Left lung (tissue), 10 donors: ENCODE data around the gene TBPL2. TPM values are rescaled to one million over a fixed set of nuclear protein-coding genes. Genes with fewer than 3 reads are reported as not detected.

ENCODE experiments used
- ATAC-seq: fragments of 200-7000 bp; cut with Tn5 transposase; one replicate; pipeline ENCODE4 v1.9.1; 2020; ENCODE audit warnings: moderate library complexity
- DNase-seq, 4 donors: peaks; one replicate each; pipeline ENCODE4 v3.0.0-alpha.2; 2013 to 2020
- H3K27ac ChIP-seq, 2 donors: fragments of 200-600 bp; sonication (generic) in 1 of 2; one replicate each; pipeline versions ENCODE4 v1.5.0 to v1.8.0; 2020 to 2021
- H3K27me3 ChIP-seq, 2 donors: fragments of 200-600 bp; sonication (generic) in 1 of 2; one replicate each; pipeline versions ENCODE4 v1.5.0 to v1.8.0; 2020 to 2021
- H3K36me3 ChIP-seq, 2 donors: fragments of 200-600 bp; sonication (generic) in 1 of 2; one replicate each; pipeline versions ENCODE4 v1.5.0 to v1.8.0; 2020 to 2021
- H3K4me1 ChIP-seq, 2 donors: fragments of 200-600 bp; one replicate each; pipeline ENCODE4 v1.8.0; 2021
- H3K4me3 ChIP-seq, 2 donors: fragments of 200-600 bp; sonication (generic) in 1 of 2; one replicate each; pipeline versions ENCODE4 v1.5.0 to v1.8.0; 2020 to 2021; ENCODE audit warnings: mild to moderate bottlenecking in 1 of 2
- H3K9me3 ChIP-seq, 2 donors: fragments of 200-600 bp; sonication (generic) in 1 of 2; one replicate each; pipeline versions ENCODE4 v1.5.0 to v1.8.0; 2020 to 2021
- intact Hi-C, 2 donors: fragments of 100-400 bp; cut with DNase I; formaldehyde crosslinking; loops; one replicate each; pipeline versions ENCODE4 v1.11.2 to v1.14.2; 2022
- polyA plus RNA-seq, 6 donors: library from polyadenylated mRNA; unstranded; fragments of 120-200 nt; gene quantifications; one replicate each; pipeline ENCODE4 v1.2.1, GENCODE V29; 2013; ENCODE audit not compliant: insufficient read length in 6 of 6
- total RNA-seq, 2 donors: library from RNA; stranded (reverse); fragmentation: NEBNext Ultra II Directional; extraction: Animal tissue kit (Norgen Biotek cat#: 25700); gene quantifications; one replicate each; pipeline ENCODE4 v1.2.1, GENCODE V29; 2021
- TF ChIP-seq, protein P1 (sequence below), 2 donors: fragments of 200-600 bp; sonication (generic) in 1 of 2; IDR thresholded peaks; one replicate each; pipeline versions ENCODE4 v1.5.0 to v1.8.0; 2021; ENCODE audit warnings: antibody characterized with exemption in 2 of 2
- donor health status: DM: no; HTN: yes; CAD: no.
- donor health status: DM: no; HTN: no; CAD: no.

TBPL2 gene
- total and polyA plus RNA-seq, 8 donors = 0.07 to 0.22 (median 0.14) TPM; not detected in 4

- DNase-seq (no peak), ATAC-seq (no peak)
- Histone ChIP-seq H3K4me1 (no peaks in the 10 kb centered on the region), H3K9me3 (no peaks in the 10 kb centered on the region), H3K27me3 (no peaks in the 10 kb centered on the region), H3K27ac (no peak overlapping the region), H3K4me3 (no peak overlapping the region), H3K36me3 (peaks cover 0 to 59% of the 10 kb centered on the region in 2 donors)
- TF ChIP-seq, protein P1, sequence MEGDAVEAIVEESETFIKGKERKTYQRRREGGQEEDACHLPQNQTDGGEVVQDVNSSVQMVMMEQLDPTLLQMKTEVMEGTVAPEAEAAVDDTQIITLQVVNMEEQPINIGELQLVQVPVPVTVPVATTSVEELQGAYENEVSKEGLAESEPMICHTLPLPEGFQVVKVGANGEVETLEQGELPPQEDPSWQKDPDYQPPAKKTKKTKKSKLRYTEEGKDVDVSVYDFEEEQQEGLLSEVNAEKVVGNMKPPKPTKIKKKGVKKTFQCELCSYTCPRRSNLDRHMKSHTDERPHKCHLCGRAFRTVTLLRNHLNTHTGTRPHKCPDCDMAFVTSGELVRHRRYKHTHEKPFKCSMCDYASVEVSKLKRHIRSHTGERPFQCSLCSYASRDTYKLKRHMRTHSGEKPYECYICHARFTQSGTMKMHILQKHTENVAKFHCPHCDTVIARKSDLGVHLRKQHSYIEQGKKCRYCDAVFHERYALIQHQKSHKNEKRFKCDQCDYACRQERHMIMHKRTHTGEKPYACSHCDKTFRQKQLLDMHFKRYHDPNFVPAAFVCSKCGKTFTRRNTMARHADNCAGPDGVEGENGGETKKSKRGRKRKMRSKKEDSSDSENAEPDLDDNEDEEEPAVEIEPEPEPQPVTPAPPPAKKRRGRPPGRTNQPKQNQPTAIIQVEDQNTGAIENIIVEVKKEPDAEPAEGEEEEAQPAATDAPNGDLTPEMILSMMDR (IDR thresholded peaks at IDR 0.05) = no peak
- intact Hi-C loops = no loop called here
Observed at GRCh38 chr14:55377236-55377635, 63.2 kb downstream of the TBPL2 start.

- intact Hi-C loops = no loop called here
- H3K27ac ChIP-seq = no peak overlapping the region
- no peaks in the 10 kb centered on the region for H3K4me1 ChIP-seq
- TF ChIP-seq, protein P1 (IDR thresholded peaks at IDR 0.05) = no peak
- peaks cover 0 to 35% of the 10 kb centered on the region in 2 donors for H3K36me3 ChIP-seq
- no peaks in the 10 kb centered on the region for H3K9me3 ChIP-seq
- H3K4me3 ChIP-seq = no peak overlapping the region
- DNase-seq (no peak), ATAC-seq (no peak)
- no peaks in the 10 kb centered on the region for H3K27me3 ChIP-seq
Observed at GRCh38 chr14:55374771-55375170, 65.6 kb downstream of the TBPL2 start.

GRCh38 chr14:55373784-55374705 lies 66.4 kb downstream of the TBPL2 start:
- Histone ChIP-seq H3K27me3 (no peaks in the 10 kb centered on the region), H3K9me3 (no peaks in the 10 kb centered on the region), H3K4me1 (no peaks in the 10 kb centered on the region), H3K27ac (no peak overlapping the region), H3K4me3 (no peak overlapping the region), H3K36me3 (peaks cover 0 to 37% of the 10 kb centered on the region in 2 donors)
- no peak for ATAC-seq
- TF ChIP-seq, protein P1 (IDR thresholded peaks at IDR 0.05) = no peak
- DNase-seq = no peak
- intact Hi-C loops = no loop called here

DNA sequence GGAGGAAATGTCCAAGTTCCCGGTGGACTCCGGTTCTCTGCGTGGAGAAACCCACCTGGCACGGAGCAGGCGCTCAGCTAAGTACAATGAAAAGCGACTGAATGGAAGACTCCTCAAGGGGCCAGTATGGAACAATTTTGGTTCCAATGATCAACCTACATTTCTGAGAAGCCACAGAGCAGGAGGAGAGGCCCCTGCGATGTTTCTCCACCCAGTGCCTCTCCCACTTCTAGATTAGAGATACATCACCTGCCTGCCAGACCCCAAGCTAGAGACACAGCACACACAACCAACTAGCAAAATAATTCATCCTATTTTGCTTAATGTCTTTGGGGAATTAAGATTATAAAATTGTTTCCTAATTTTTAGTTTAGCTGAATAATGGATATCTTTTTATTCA lies 67.6 kb downstream of the TBPL2 start:
- Histone ChIP-seq H3K4me1 (no peaks in the 10 kb centered on the region), H3K9me3 (no peaks in the 10 kb centered on the region), H3K27me3 (no peaks in the 10 kb centered on the region), H3K4me3 (no peak overlapping the region), H3K27ac (no peak overlapping the region), H3K36me3 (peaks cover 0 to 46% of the 10 kb centered on the region in 2 donors)
- ATAC-seq (no peak), DNase-seq (no peak)
- intact Hi-C loops = no loop called here
- TF ChIP-seq, protein P1 (IDR thresholded peaks at IDR 0.05) = no peak

GRCh38 chr14:55372423-55372822 lies 68.0 kb downstream of the TBPL2 start:
- H3K4me1 ChIP-seq = no peaks in the 10 kb centered on the region
- H3K27me3 ChIP-seq = no peaks in the 10 kb centered on the region
- peaks cover 0 to 46% of the 10 kb centered on the region in 2 donors for H3K36me3 ChIP-seq
- no peak overlapping the region for H3K4me3 ChIP-seq
- no peak for DNase-seq
- TF ChIP-seq, protein P1 (IDR thresholded peaks at IDR 0.05) = no peak
- H3K27ac ChIP-seq = no peak overlapping the region
- ATAC-seq = no peak
- intact Hi-C loops = no loop called here
- H3K9me3 ChIP-seq = no peaks in the 10 kb centered on the region
